Body of pancreas (tissue), 4 donors: ENCODE results near the gene PHC3. TPM values are rescaled to one million over a fixed set of nuclear protein-coding genes. Genes with fewer than 3 reads are reported as not detected.

Experiments
- ATAC-seq: fragments of 150-250 bp; one replicate; pipeline ENCODE4 v1.9.1; 2016
- DNase-seq, 4 donors: peaks; one replicate each; pipeline ENCODE4 v3.0.0-alpha.2; 2019
- H3K27ac ChIP-seq, 4 donors: fragments of 200-600 bp; sonication (generic); 1 replicate in 3 of 4; 2 replicates in 1 of 4; pipeline versions ENCODE4 v1.5.1 to v1.6.1; 2016 to 2019; ENCODE audit warnings: mild to moderate bottlenecking in 1 of 4, mixed read lengths in 1 of 4, moderate library complexity in 1 of 4
- H3K27me3 ChIP-seq, 2 donors: fragments of 200-600 bp; sonication (generic); one replicate each; pipeline ENCODE4 v1.6.0; 2016; ENCODE audit warnings: mild to moderate bottlenecking in 1 of 2
- H3K36me3 ChIP-seq, 2 donors: fragments of 200-600 bp; sonication (generic); replicated peaks in 1 of 2; 2 replicates each; pipeline ENCODE4 v1.5.1; 2016; ENCODE audit warnings: low read depth in 2 of 2; ENCODE audit not compliant: insufficient read depth in 1 of 2
- H3K4me1 ChIP-seq: fragments of 200-600 bp; sonication (generic); one replicate; pipeline ENCODE4 v1.6.0; 2016
- H3K4me3 ChIP-seq, 2 donors: fragments of 200-600 bp; sonication (generic); 1 replicate in 1 of 2; 2 replicates in 1 of 2; pipeline ENCODE4 v1.5.1; 2016 to 2019
- H3K9me3 ChIP-seq, 3 donors: fragments of 200-600 bp; sonication (generic); 1 replicate in 2 of 3; 2 replicates in 1 of 3; pipeline ENCODE4 v1.5.1; 2016
- CTCF ChIP-seq, 7 experiments: fragments of 450-650 bp in 4 of 7; fragments of 200-600 bp in 3 of 7; sonication (generic) in 3 of 7; IDR thresholded peaks; one replicate each; pipeline ENCODE4 v1.5.1; 2016 to 2019; ENCODE audit warnings: antibody characterized with exemption in 7 of 7
- POLR2A ChIP-seq, 3 donors: fragments of 450-650 bp; IDR thresholded peaks; one replicate each; pipeline ENCODE4 v1.6.1; 2016; ENCODE audit warnings: antibody characterized with exemption in 3 of 3, mild to moderate bottlenecking in 2 of 3
- WGBS, 2 donors: methylation state at CpG; one replicate each; pipeline ENCODE4 v1.1.5; 2017; 5-methylcytosine and 5-hydroxymethylcytosine counted together
- intact Hi-C: fragments of 100-400 bp; cut with DNase I; formaldehyde crosslinking; loops from one replicate; pipeline ENCODE4 v1.15.1; 2023
- total RNA-seq, 2 donors: library from RNA; depleted of rRNA; stranded (reverse); fragments of >200 nt; gene quantifications; one replicate each; pipeline ENCODE4 v1.1.0, GENCODE V29; 2016

PHC3 gene
- total RNA-seq, 2 donors from 2014 or later, result 34.8 to 58.7 TPM

DNA sequence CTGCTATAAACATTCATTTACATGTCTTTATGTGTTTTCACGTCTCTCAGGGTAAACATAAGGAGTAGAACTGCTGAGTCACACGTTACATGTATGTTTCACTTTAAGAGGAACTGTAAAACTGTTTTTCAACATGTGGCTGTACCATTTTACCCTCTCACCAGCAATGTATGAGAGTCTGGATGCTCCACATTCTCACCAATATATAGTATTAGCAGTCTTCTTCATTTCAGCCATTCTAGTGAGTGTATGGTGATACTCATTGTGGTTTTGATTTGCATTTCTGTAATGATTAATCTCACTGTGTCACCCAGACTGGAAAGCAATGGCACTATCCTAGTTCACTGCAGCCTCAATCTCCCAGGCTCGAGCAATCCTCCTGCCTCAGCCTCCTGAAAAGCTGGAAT, 37.1 kb downstream of the PHC3 start:
- Histone ChIP-seq H3K4me3 (no peak overlapping the region), H3K4me1 (no peaks in the 10 kb centered on the region), H3K27me3 (no peaks in the 10 kb centered on the region), H3K27ac (no peak overlapping the region), H3K9me3 (no peaks in the 10 kb centered on the region), H3K36me3 (peaks cover 0 to 4% of the 10 kb centered on the region in 2 donors)
- DNase-seq (no peak), ATAC-seq (no peak)
- 90 to 91% methylated on average over 3 of the region's 3 CpGs for WGBS, 2 donors
- TF ChIP-seq CTCF (IDR thresholded peaks at IDR 0.05), result no peak
- no peak for TF ChIP-seq POLR2A (IDR thresholded peaks at IDR 0.05)
- intact Hi-C loops, result no loop called here

- intact Hi-C loops, result no loop called here
- 88 to 93% methylated on average over 2 of the region's 2 CpGs for WGBS, 2 donors
- H3K27ac ChIP-seq, result no peak overlapping the region
Measured at GRCh38 chr3:170142373-170142772, 39.2 kb downstream of the PHC3 start.

GRCh38 chr3:170137986-170138385, 43.5 kb downstream of the PHC3 start:
- no peak overlapping the region for H3K4me3 ChIP-seq
- ATAC-seq (no peak), DNase-seq (no peak)
- TF ChIP-seq CTCF (IDR thresholded peaks at IDR 0.05) (no peak), POLR2A (IDR thresholded peaks at IDR 0.05) (no peak)
- no peaks in the 10 kb centered on the region for H3K4me1 ChIP-seq
- H3K9me3 ChIP-seq, result no peaks in the 10 kb centered on the region
- H3K27me3 ChIP-seq, result no peaks in the 10 kb centered on the region
- peaks cover 0 to 3% of the 10 kb centered on the region in 2 donors for H3K36me3 ChIP-seq
- H3K27ac ChIP-seq, result no peak overlapping the region
- intact Hi-C loops, result no loop called here
- 88 to 97% methylated on average over 5 of the region's 5 CpGs for WGBS, 2 donors

More at GRCh38 chr3:170142373-170142772, 39.2 kb downstream of the PHC3 start:
- Histone ChIP-seq H3K4me3 (no peak overlapping the region), H3K36me3 (peaks cover 0 to 4% of the 10 kb centered on the region in 2 donors), H3K27me3 (no peaks in the 10 kb centered on the region), H3K4me1 (no peaks in the 10 kb centered on the region), H3K9me3 (no peaks in the 10 kb centered on the region)
- ATAC-seq (no peak), DNase-seq (no peak)
- TF ChIP-seq CTCF (IDR thresholded peaks at IDR 0.05), result no peak
- no peak for TF ChIP-seq POLR2A (IDR thresholded peaks at IDR 0.05)

- ATAC-seq, result no peak
- Histone ChIP-seq H3K27me3 (no peaks in the 10 kb centered on the region), H3K36me3 (peaks cover 10 to 12% of the 10 kb centered on the region in 2 donors), H3K27ac (no peak overlapping the region), H3K4me3 (no peak overlapping the region), H3K4me1 (no peaks in the 10 kb centered on the region), H3K9me3 (no peaks in the 10 kb centered on the region)
- DNase-seq, result no peak
- TF ChIP-seq CTCF (IDR thresholded peaks at IDR 0.05) (no peak), POLR2A (IDR thresholded peaks at IDR 0.05) (no peak)
- 80 to 93% methylated on average over 2 of the region's 2 CpGs for WGBS, 2 donors
- intact Hi-C loops, result no loop called here
Measured at GRCh38 chr3:170132335-170132734, 49.2 kb downstream of the PHC3 start.

- H3K9me3 ChIP-seq, result no peaks in the 10 kb centered on the region
- ATAC-seq (no peak), DNase-seq (no peak)
- H3K27me3 ChIP-seq, result no peaks in the 10 kb centered on the region
- no peak for TF ChIP-seq POLR2A (IDR thresholded peaks at IDR 0.05)
- TF ChIP-seq CTCF (IDR thresholded peaks at IDR 0.05), result no peak
- intact Hi-C loops, result no loop called here
- H3K27ac ChIP-seq, result no peak overlapping the region
- H3K36me3 ChIP-seq, result peaks cover 10 to 12% of the 10 kb centered on the region in 2 donors
- no peaks in the 10 kb centered on the region for H3K4me1 ChIP-seq
- H3K4me3 ChIP-seq, result no peak overlapping the region
Measured at GRCh38 chr3:170130532-170130931, 51.0 kb downstream of the PHC3 start.
